Hypothalamus (tissue), 51 donors: ENCODE results near the gene CPM.
A peak's percentile ranks its signal among the peaks of the same experiment; 100 is the strongest.
"Not testable (repeated sequence)": the region's sequence is repeated elsewhere in the genome, so short reads cannot be mapped to it uniquely, and the experiment has no call there.

Experiments used
- DNase-seq, 51 donors: peaks; one replicate each; lab custom pipeline; 2025; lab: John Stamatoyannopoulos, UW

Gene CPM

GRCh38 chr12:68855771-68856170 lies 77.2 kb downstream of the CPM start:
- no peak for DNase-seq

- no peak for DNase-seq
Measured at GRCh38 chr12:68855111-68855510, 77.9 kb downstream of the CPM start.

DNA sequence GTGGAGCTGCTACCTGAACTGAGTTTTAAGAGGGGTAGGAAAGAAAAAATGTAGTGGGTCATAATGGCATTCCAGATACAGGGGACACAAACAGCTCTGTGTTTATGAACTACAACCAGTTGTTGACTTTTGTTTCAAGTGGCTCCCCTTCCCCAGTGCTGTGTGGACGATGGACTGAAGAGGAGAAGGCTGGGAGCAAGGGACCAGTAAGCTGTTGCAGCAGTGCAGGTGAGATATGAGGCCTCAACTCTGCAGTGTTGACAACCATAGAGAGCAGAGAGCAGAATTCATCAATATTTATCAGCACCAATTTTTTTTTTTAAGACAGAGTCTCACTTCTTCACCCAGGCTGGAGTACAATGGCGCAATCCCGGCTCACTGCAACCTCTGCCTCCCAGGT lies 78.4 kb downstream of the CPM start:
- DNase-seq = no peak

GRCh38 chr12:68854078-68854468 lies 78.9 kb downstream of the CPM start:
- DNase-seq = no peak

GRCh38 chr12:68853396-68854077 lies 79.4 kb downstream of the CPM start:
- DNase-seq = no peak

GRCh38 chr12:68851592-68852306 lies 81.2 kb downstream of the CPM start:
- DNase-seq = no peak

- DNase-seq = no peak
Measured at GRCh38 chr12:68850390-68850789, 82.6 kb downstream of the CPM start.

DNA sequence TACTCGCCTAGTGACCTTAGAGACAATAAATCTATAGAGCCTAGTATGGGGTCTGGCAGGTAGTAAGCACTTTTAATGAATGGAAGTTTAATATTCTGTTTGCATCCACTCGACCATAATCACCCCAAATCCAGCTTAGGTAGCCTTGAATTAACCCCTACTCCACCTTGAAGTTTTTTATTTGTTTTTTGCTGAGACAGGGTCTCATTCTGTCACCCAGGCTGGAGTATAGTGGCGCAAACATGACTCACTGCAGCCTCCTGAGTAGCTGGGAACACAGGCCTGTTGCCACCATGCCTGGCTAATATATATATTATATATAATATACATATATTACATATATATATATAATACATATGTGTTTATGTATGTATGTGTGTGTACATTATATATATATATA lies 86.2 kb downstream of the CPM start:
- DNase-seq = no peak

GRCh38 chr12:68844788-68845695 lies 87.9 kb downstream of the CPM start:
- DNase-seq = no peak

- DNase-seq = no peak
Measured at GRCh38 chr12:68844318-68844745, 88.6 kb downstream of the CPM start.

GRCh38 chr12:68842784-68843567 lies 90.0 kb downstream of the CPM start:
- DNase-seq = no peak

GRCh38 chr12:68842123-68842522 lies 90.8 kb downstream of the CPM start:
- DNase-seq = no peak

DNA sequence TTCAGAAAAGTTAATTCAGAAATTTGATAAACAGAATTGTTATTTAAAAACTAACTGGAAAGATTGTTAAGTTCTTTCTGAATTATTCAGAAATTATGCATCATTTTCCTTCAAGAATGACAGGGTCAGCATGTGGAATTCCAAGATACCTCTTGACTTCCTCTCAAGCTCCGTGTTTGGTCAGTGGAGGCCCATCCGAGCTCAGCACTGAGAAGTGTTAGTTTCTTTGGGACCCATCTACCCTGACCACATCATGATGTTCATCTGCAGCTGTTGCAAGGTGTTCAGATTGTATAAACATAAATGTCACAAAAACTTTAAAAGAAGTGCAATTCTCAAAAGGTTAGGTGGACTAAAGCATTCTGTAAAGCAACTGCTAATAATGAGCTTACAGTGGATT lies 91.3 kb downstream of the CPM start:
- DNase-seq = no peak

DNA sequence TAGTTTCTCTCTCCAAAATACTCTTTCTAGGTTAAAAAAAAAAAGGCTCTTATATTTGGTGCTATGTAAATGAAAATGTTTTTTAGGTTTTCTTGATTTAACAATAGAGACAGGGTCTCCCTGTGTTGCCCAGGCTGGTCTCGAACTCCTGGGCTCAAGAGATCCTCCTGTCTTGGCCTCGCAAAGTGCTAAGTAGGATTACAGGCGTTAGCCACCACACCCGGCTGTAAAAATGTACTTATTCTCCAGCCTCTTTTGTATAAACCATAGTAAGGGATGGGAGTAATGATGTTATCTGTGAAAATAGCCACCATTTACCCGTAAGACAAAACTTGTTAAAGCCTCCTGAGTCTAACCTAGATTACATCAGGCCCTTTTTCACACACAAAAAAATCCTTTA lies 91.8 kb downstream of the CPM start:
- DNase-seq = not testable (repeated sequence)

GRCh38 chr12:68839183-68840147 lies 93.5 kb downstream of the CPM start:
- no peak for DNase-seq

- DNase-seq = no peak
Measured at GRCh38 chr12:68838046-68838886, 94.7 kb downstream of the CPM start.

- no peak for DNase-seq
Measured at GRCh38 chr12:68837215-68837614, 95.8 kb downstream of the CPM start.

- DNase-seq = peak in 3 of 51 donors; percentile 2 to 30 (median 7)
Measured at GRCh38 chr12:68835333-68835908, 97.5 kb downstream of the CPM start.
